Ascending aorta (tissue), 2 donors: ENCODE measurements around the gene IGSF5. TPM values are rescaled to one million over a fixed set of nuclear protein-coding genes. Genes with fewer than 3 reads are reported as not detected.

ENCODE experiments used
- DNase-seq, 2 donors: peaks; one replicate each; pipeline ENCODE4 v3.0.0-alpha.2; 2019; ENCODE audit warnings: low spot score in 2 of 2
- H3K27ac ChIP-seq, 2 donors: fragments of 200-600 bp; sonication (generic); one replicate each; pipeline ENCODE4 v1.5.1; 2016 to 2017; ENCODE audit warnings: mild to moderate bottlenecking in 1 of 2
- H3K27me3 ChIP-seq: fragments of 200-600 bp; sonication (generic); one replicate; pipeline ENCODE4 v1.5.1; 2017
- H3K36me3 ChIP-seq, 2 donors: fragments of 200-600 bp; sonication (generic); one replicate each; pipeline ENCODE4 v1.5.1; 2016
- H3K4me1 ChIP-seq, 2 donors: fragments of 200-600 bp; sonication (generic); one replicate each; pipeline ENCODE4 v1.5.1; 2016 to 2017; ENCODE audit warnings: mild to moderate bottlenecking in 1 of 2
- H3K4me3 ChIP-seq, 2 donors: fragments of 200-600 bp; sonication (generic); one replicate each; pipeline ENCODE4 v1.5.1; 2016 to 2017; ENCODE audit warnings: mild to moderate bottlenecking in 1 of 2
- H3K9me3 ChIP-seq, 2 donors: fragments of 200-600 bp; sonication (generic); one replicate each; pipeline ENCODE4 v1.5.1; 2016
- intact Hi-C: fragments of 100-400 bp; cut with DNase I; formaldehyde crosslinking; loops from one replicate; pipeline ENCODE4 v1.15.1; 2023
- total RNA-seq: library from RNA; depleted of rRNA; stranded (reverse); fragments of >200 nt; gene quantifications from one replicate; pipeline ENCODE4 v1.1.0, GENCODE V29; 2016
- TF ChIP-seq, protein P1 (sequence below), 3 experiments: fragments of 200-600 bp in 2 of 3; fragments of 450-650 bp in 1 of 3; sonication (generic) in 2 of 3; IDR thresholded peaks; one replicate each; pipeline ENCODE4 v1.5.1; 2016 to 2019; ENCODE audit warnings: antibody characterized with exemption in 3 of 3, mild to moderate bottlenecking in 1 of 3, moderate library complexity in 1 of 3

The IGSF5 gene
- total RNA-seq, 1 donor from 2014 or later: not detected

DNA sequence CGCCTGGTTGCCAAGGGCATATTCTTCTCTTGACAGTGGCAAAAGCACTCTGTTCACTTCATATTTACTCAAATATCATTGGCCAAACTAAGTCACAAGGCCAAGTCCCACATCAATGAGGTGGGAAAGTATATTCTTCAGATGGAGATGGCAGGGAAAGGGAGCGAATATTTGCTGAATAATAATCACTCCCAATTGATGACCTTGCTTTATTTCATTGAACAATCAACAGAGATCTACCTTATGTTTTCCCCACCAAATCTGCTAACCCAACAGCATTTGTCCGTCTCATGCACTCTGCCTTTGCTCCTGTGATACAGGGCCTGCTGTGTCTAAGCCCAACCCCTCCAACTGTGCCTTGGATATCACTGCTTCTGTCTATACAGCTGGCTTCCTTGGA is 77.1 kb downstream of the IGSF5 start:
- Histone ChIP-seq H3K9me3 (no peaks in the 10 kb centered on the region), H3K27ac (no peak overlapping the region), H3K27me3 (no peaks in the 10 kb centered on the region), H3K36me3 (no peaks in the 10 kb centered on the region), H3K4me1 (no peaks in the 10 kb centered on the region), H3K4me3 (no peak overlapping the region)
- no peak for DNase-seq
- TF ChIP-seq, protein P1, sequence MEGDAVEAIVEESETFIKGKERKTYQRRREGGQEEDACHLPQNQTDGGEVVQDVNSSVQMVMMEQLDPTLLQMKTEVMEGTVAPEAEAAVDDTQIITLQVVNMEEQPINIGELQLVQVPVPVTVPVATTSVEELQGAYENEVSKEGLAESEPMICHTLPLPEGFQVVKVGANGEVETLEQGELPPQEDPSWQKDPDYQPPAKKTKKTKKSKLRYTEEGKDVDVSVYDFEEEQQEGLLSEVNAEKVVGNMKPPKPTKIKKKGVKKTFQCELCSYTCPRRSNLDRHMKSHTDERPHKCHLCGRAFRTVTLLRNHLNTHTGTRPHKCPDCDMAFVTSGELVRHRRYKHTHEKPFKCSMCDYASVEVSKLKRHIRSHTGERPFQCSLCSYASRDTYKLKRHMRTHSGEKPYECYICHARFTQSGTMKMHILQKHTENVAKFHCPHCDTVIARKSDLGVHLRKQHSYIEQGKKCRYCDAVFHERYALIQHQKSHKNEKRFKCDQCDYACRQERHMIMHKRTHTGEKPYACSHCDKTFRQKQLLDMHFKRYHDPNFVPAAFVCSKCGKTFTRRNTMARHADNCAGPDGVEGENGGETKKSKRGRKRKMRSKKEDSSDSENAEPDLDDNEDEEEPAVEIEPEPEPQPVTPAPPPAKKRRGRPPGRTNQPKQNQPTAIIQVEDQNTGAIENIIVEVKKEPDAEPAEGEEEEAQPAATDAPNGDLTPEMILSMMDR (IDR thresholded peaks at IDR 0.05): no peak
- intact Hi-C loops: no loop called here

DNA sequence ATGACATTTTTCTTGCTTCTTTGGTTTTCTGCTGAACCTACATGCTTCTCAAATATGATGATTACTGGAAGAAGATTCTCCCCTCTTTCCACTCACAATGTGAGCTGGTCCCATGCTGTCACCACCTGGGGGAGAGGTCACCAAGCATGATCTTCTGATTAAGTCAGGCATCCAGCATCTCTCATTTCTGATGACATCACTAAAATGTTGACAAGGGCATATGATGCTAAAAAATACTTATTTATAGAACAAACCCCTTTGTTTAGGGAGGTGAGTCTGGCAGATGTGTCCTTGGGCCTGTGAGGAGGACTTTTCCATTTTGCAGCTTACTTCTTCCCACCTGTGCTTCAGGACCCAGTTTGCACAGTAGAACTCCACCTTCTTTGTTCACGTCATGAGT is 80.3 kb downstream of the IGSF5 start:
- no peaks in the 10 kb centered on the region for H3K36me3 ChIP-seq
- H3K4me3 ChIP-seq: no peak overlapping the region
- no peak for DNase-seq
- TF ChIP-seq, protein P1 (IDR thresholded peaks at IDR 0.05): no peak
- H3K27ac ChIP-seq: no peak overlapping the region
- intact Hi-C loops: no loop called here
- no peaks in the 10 kb centered on the region for H3K27me3 ChIP-seq
- H3K9me3 ChIP-seq: no peaks in the 10 kb centered on the region
- no peaks in the 10 kb centered on the region for H3K4me1 ChIP-seq

DNA sequence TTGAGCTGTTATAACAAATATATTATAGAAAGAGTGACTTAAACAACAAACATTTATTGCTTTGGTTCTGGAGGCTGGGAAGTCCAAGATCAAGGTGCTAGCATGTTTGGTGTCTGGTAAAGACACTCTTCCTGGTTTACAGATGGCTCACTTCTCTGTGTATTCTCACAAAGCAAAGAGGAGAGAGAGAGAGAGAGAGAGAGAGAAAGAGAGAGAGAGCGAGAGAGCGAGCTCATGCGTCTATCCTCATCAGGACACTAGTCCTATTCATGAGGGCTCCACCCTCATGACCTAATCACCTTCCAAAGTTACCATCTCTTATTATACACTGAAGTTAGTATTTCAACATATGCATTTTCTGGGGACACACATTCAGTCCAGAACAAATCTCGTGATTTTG is 89.6 kb downstream of the IGSF5 start:
- Histone ChIP-seq H3K36me3 (no peaks in the 10 kb centered on the region), H3K9me3 (no peaks in the 10 kb centered on the region), H3K27ac (no peak overlapping the region), H3K4me1 (no peaks in the 10 kb centered on the region), H3K4me3 (no peak overlapping the region), H3K27me3 (no peaks in the 10 kb centered on the region)
- intact Hi-C loops: no loop called here
- DNase-seq: no peak
- TF ChIP-seq, protein P1 (IDR thresholded peaks at IDR 0.05): no peak

DNA sequence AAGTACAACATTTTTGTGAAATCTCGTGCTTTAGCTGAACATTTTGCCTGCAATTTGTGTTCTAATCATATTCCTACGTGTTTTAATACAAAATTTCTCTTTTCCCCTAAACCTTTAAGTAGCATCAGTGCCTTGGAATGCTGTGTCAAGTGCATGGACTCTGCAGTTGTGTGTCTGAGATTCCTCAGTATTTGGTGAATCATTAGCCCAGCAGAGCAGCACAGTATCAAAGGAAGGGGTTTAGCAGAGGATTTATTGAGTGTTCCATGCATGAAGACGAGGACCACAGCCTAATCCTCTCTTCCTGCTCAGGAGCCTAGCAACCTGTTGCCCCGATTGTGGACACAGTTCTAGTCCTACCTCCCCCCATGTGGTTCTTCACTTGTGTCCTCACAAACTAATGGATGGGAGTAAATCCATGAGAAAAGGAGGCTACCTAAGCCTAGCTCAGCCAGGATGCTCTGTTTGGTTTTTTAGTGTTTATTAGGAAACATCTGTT is 92.9 kb downstream of the IGSF5 start:
- Histone ChIP-seq H3K27me3 (no peaks in the 10 kb centered on the region), H3K4me1 (no peaks in the 10 kb centered on the region), H3K4me3 (no peak overlapping the region), H3K9me3 (no peaks in the 10 kb centered on the region), H3K27ac (no peak overlapping the region), H3K36me3 (no peaks in the 10 kb centered on the region)
- no peak for DNase-seq
- TF ChIP-seq, protein P1 (IDR thresholded peaks at IDR 0.05): no peak
- intact Hi-C loops: no loop called here

DNA sequence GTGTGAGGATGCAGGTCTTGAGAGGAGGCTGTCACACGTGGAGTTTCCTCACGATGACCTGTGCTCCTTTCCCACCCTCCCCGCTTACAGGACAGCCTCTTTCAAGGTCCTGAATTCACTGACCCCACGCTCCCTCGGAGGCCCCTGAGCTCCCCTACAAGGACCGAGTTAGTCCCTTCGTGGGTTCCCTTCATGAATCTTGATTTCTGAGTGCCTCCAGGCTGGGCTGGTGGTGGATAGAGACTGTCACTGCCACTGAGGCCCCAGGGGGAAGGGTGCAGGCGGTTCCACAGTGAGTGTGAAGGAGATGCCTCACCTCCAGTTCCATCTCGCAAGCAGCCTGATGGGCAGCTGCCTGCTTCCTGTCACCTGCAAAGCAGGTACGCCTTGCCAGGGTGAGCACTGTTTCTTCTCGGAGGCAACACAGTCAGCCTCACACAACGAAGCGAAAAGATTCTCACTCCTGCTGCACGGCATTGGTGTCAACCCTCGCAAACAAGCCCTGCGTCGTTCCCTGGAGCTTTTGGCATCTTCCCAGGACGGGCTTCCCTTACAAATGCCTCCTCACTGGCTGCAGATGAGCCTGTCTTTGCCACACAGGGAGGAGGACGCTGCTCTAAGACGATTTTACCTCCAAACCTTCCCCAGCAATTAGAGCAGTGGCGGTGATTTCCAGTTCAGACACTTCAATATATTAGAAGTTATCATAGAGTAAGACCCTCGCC is 95.6 kb downstream of the IGSF5 start:
- intact Hi-C loops: no loop called here
- Histone ChIP-seq H3K9me3 (no peaks in the 10 kb centered on the region), H3K27me3 (no peaks in the 10 kb centered on the region), H3K4me1 (no peaks in the 10 kb centered on the region), H3K4me3 (no peak overlapping the region), H3K27ac (no peak overlapping the region), H3K36me3 (no peaks in the 10 kb centered on the region)
- DNase-seq: no peak
- TF ChIP-seq, protein P1 (IDR thresholded peaks at IDR 0.05): no peak
